IMR-90 (cell line): Measurements from ENCODE around the gene KRTAP5-4. TPM values are rescaled to one million over a fixed set of nuclear protein-coding genes. Genes with fewer than 3 reads are reported as not detected.
A peak's percentile ranks its signal among the peaks of the same experiment; 100 is the strongest.

Source experiments
- ATAC-seq: fragments of 200-7000 bp; cut with Tn5 transposase; 2 replicates; pipeline ENCODE4 v1.9.1; 2020; ENCODE audit warnings: low read depth, mild to moderate bottlenecking, moderate library complexity
- BruUV-seq: library from RNA; stranded (reverse); fragments of 400-500 nt; replicated peaks from 2 replicates; lab custom pipeline; 2021; lab: Mats Ljungman, UMichigan
- CTCF ChIA-PET: fragments of 300-600 bp; formaldehyde crosslinking; extraction: SDS; loops from one replicate; lab custom pipeline; 2021; ENCODE audit warnings: antibody characterized with exemption; lab: Yijun Ruan, JAX
- POLR2A ChIA-PET: fragments of 300-600 bp; sonication (Branson Sonifier 250); formaldehyde crosslinking; loops from one replicate; lab custom pipeline; 2022; ENCODE audit warnings: antibody characterized with exemption; ENCODE audit not compliant: unreplicated experiment; lab: Charles Lee
- DNase-seq: peaks from one replicate; pipeline ENCODE4 v3.0.0; 2013
- H2AFZ ChIP-seq: replicated peaks from 2 replicates; pipeline ENCODE3; 2013; ENCODE audit warnings: low read length, mild to moderate bottlenecking; ENCODE audit not compliant: poor library complexity
- H2AK5ac ChIP-seq: 2 replicates; pipeline ENCODE4 v1.6.1; 2013; ENCODE audit warnings: low read depth, low read length, inconsistent platforms
- H2AK9ac ChIP-seq: replicated peaks from 2 replicates; pipeline ENCODE3; 2013; ENCODE audit warnings: mild to moderate bottlenecking, low read depth, low read length, moderate library complexity; ENCODE audit not compliant: poor library complexity
- H2BK120ac ChIP-seq: 2 replicates; pipeline ENCODE4 v1.6.1; 2013; ENCODE audit warnings: low read depth, low read length, inconsistent platforms
- H2BK15ac ChIP-seq: 3 replicates; pipeline ENCODE4 v1.6.1; 2013; ENCODE audit warnings: low read depth, low read length, inconsistent platforms
- H2BK20ac ChIP-seq: 2 replicates; pipeline ENCODE4 v1.6.1; 2013; ENCODE audit warnings: low read depth, mild to moderate bottlenecking, inconsistent platforms, low read length, moderate library complexity
- H2BK5ac ChIP-seq: 2 replicates; pipeline ENCODE4 v1.6.1; 2013; ENCODE audit warnings: mild to moderate bottlenecking, low read depth, low read length, inconsistent platforms; ENCODE audit not compliant: poor library complexity, severe bottlenecking
- H3K14ac ChIP-seq: replicated peaks from 2 replicates; pipeline ENCODE4 v1.6.1; 2013; ENCODE audit warnings: low read depth, low read length, inconsistent platforms
- H3K18ac ChIP-seq: 2 replicates; pipeline ENCODE4 v1.6.1; 2013; ENCODE audit warnings: low read depth, low read length, control low read depth
- H3K23ac ChIP-seq: 2 replicates; pipeline ENCODE4 v1.6.1; 2013; ENCODE audit warnings: low read depth, low read length, inconsistent platforms
- H3K27ac ChIP-seq: 2 replicates; pipeline ENCODE4 v1.5.1; 2013; ENCODE audit warnings: mild to moderate bottlenecking, control low read depth, low read length; ENCODE audit not compliant: insufficient read depth
- H3K27me3 ChIP-seq: 2 replicates; pipeline ENCODE4 v1.6.1; 2013; ENCODE audit warnings: low read length; ENCODE audit not compliant: control insufficient read depth, insufficient read depth
- H3K36me3 ChIP-seq: 2 replicates; pipeline ENCODE4 v1.6.1; 2013; ENCODE audit warnings: low read length, mixed read lengths; ENCODE audit not compliant: control insufficient read depth, insufficient read depth
- H3K4ac ChIP-seq: 2 replicates; pipeline ENCODE4 v1.6.1; 2013; ENCODE audit warnings: low read depth, low read length, inconsistent platforms
- H3K4me1 ChIP-seq: 2 replicates; pipeline ENCODE4 v1.6.1; 2013; ENCODE audit warnings: low read length, mixed read lengths; ENCODE audit not compliant: control insufficient read depth, insufficient read depth
- H3K4me2 ChIP-seq: 2 replicates; pipeline ENCODE4 v1.6.1; 2013; ENCODE audit warnings: low read depth, mild to moderate bottlenecking, control low read depth, low read length, moderate library complexity
- H3K4me3 ChIP-seq: 2 replicates; pipeline ENCODE4 v1.5.1; 2013; ENCODE audit warnings: low read depth, mild to moderate bottlenecking, control low read depth, low read length, moderate library complexity; ENCODE audit not compliant: insufficient read depth
- H3K56ac ChIP-seq: 2 replicates; pipeline ENCODE4 v1.6.1; 2013; ENCODE audit warnings: low read length, inconsistent platforms; ENCODE audit not compliant: insufficient read depth; ENCODE audit errors: extremely low read depth
- H3K79me1 ChIP-seq, 2 experiments: 2 replicates each; pipeline ENCODE4 v1.6.1; 2013; ENCODE audit warnings: low read length in 2 of 2, inconsistent platforms in 1 of 2, low read depth in 1 of 2
- H3K9ac ChIP-seq: 2 replicates; pipeline ENCODE4 v1.6.1; 2013; ENCODE audit warnings: low read depth, low read length, control low read depth
- H3K9me1 ChIP-seq: 2 replicates; pipeline ENCODE4 v1.6.1; 2013; ENCODE audit warnings: low read length, inconsistent platforms; ENCODE audit not compliant: insufficient read depth
- H3K9me3 ChIP-seq: 2 replicates; pipeline ENCODE4 v1.6.1; 2013; ENCODE audit warnings: low read length; ENCODE audit not compliant: control insufficient read depth, insufficient read depth
- H4K20me1 ChIP-seq: 2 replicates; pipeline ENCODE4 v1.6.1; 2013; ENCODE audit warnings: low read length, inconsistent platforms; ENCODE audit not compliant: insufficient read depth
- H4K5ac ChIP-seq: 2 replicates; pipeline ENCODE4 v1.6.1; 2013; ENCODE audit warnings: mild to moderate bottlenecking, low read depth, low read length, control low read depth
- H4K8ac ChIP-seq, 2 experiments: 2 replicates each; pipeline ENCODE4 v1.6.1; 2013; ENCODE audit warnings: low read depth in 2 of 2, low read length in 2 of 2, control low read depth in 1 of 2, inconsistent platforms in 1 of 2
- H4K91ac ChIP-seq: 2 replicates; pipeline ENCODE4 v1.6.1; 2013; ENCODE audit warnings: low read depth, low read length, inconsistent platforms; ENCODE audit not compliant: insufficient read depth
- BHLHE40 ChIP-seq: fragments of 150-350 bp; IDR thresholded peaks from 2 replicates; pipeline ENCODE4 v1.6.1; 2016; ENCODE audit warnings: mild to moderate bottlenecking, low read depth, low read length
- CHD1 ChIP-seq: IDR thresholded peaks from 2 replicates; pipeline ENCODE4 v1.6.1; 2012; ENCODE audit warnings: low read depth, low read length, improper control_type of control experiment
- FOS ChIP-seq: fragments of 150-350 bp; IDR thresholded peaks from 2 replicates; pipeline ENCODE4 v1.6.1; 2016; ENCODE audit warnings: low read depth, low read length
- MAFK ChIP-seq: IDR thresholded peaks from 2 replicates; pipeline ENCODE4 v1.6.1; 2012; ENCODE audit warnings: low read depth, low read length, improper control_type of control experiment
- MAZ ChIP-seq: IDR thresholded peaks from 2 replicates; pipeline ENCODE4 v1.6.1; 2012; ENCODE audit warnings: low read depth, mild to moderate bottlenecking, low read length, improper control_type of control experiment, moderate library complexity, borderline replicate concordance
- MXI1 ChIP-seq: IDR thresholded peaks from 2 replicates; pipeline ENCODE4 v1.6.1; 2012; ENCODE audit warnings: low read depth, mild to moderate bottlenecking, low read length, moderate library complexity, borderline replicate concordance
- POLR2A ChIP-seq: IDR thresholded peaks from 2 replicates; pipeline ENCODE4 v1.6.1; 2012; ENCODE audit warnings: mild to moderate bottlenecking, low read depth, low read length
- RAD21 ChIP-seq: IDR thresholded peaks from 2 replicates; pipeline ENCODE4 v1.6.1; 2012; ENCODE audit warnings: low read length, improper control_type of control experiment
- RCOR1 ChIP-seq: IDR thresholded peaks from 2 replicates; pipeline ENCODE4 v1.6.1; 2012; ENCODE audit warnings: mild to moderate bottlenecking, low read length, improper control_type of control experiment; ENCODE audit not compliant: insufficient replicate concordance
- RFX5 ChIP-seq: IDR thresholded peaks from 2 replicates; pipeline ENCODE4 v1.8.0; 2012; ENCODE audit warnings: low read depth, mild to moderate bottlenecking, low read length, moderate library complexity
- WGBS, 2 experiments: methylation state at CpG; one replicate each; pipeline versions ENCODE4 v1.1.5 to v1.1.7; 2013; ENCODE audit warnings: missing lambda C conversion rate in 2 of 2; ENCODE audit not compliant: insufficient read length in 1 of 2; ENCODE audit errors: extremely low coverage in 2 of 2; 5-methylcytosine and 5-hydroxymethylcytosine counted together
- dilution Hi-C: fragments of 300-500 bp; cut with HindIII; formaldehyde crosslinking; loops from one replicate; pipeline ENCODE4 v1.14.3; 2018; ENCODE audit warnings: low sequenced_read_pairs; ENCODE audit not compliant: unreplicated experiment
- in situ Hi-C: fragments of 300-500 bp; cut with MboI; formaldehyde crosslinking; loops from 3 replicates; pipeline ENCODE4 v1.14.3; 2019; ENCODE audit warnings: low sequenced_read_pairs, inconsistent platforms, mixed read lengths
- intact Hi-C: fragments of 100-400 bp; cut with micrococcal nuclease; formaldehyde crosslinking; loops from 2 replicates; pipeline ENCODE4 v1.10.0; 2022
- polyA plus RNA-seq, 3 experiments: library from polyadenylated mRNA; depleted of rRNA; stranded (reverse); fragments of >200 nt; gene quantifications; 2 replicates each; pipeline ENCODE4 v1.2.3, GENCODE V29; 2012; ENCODE audit warnings: low replicate concordance in 1 of 3
- total RNA-seq: library from RNA; depleted of rRNA; stranded (reverse); fragments of >200 nt; gene quantifications from 2 replicates; pipeline ENCODE4 v1.2.3, GENCODE V29; 2012
- TF ChIP-seq, protein P1 (sequence below): fragments of 150-350 bp; IDR thresholded peaks from 2 replicates; pipeline ENCODE4 v1.6.1; 2016; ENCODE audit warnings: low read depth, mild to moderate bottlenecking, low read length, moderate library complexity, borderline replicate concordance
- TF ChIP-seq, protein P2 (sequence below): conservative IDR thresholded peaks from 2 replicates; pipeline ENCODE4 v1.5.1; 2012; ENCODE audit warnings: mild to moderate bottlenecking, low read depth, low read length, improper control_type of control experiment

Gene KRTAP5-4
- total and polyA plus RNA-seq, 2 of the 4 experiments (the other 2 are of a cell fraction): not detected

DNA sequence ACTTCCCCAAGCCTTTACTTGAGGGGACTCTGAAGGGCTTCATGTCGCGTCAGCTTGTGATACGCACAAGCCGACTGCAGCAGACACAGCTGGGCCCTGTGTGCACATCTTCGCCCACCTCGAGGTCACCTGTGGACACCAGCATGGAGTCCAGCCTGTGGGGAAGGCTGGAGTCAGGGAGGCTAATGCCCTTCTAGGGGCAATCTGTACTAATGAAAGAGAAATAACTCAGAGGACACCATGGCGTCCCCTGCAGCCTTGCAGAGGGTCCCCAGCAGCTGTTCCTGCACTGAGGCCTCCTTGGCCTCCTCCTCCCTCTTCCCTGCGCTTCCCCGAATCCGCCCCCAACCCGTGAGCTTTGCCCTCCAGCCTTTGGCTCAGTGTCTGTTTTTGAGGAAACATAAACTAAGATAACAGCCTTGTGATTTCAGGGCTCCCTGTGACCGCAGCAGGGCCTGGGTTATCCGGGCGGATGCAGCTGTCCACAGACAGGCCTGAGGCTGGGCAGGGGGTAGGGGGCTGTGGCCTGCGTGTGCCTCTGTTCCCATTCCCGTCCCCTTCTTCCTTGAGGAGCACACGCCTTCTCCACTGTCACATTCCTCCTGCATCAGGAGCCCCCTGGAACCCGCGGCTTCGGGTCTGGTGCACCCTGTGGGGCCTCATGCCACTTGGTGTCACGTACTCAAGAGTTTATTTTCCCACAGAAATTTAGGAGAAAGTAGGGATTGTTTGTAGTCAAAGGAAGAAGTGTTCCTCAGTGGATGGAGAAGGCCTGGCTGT is 32.6 kb upstream of the KRTAP5-4 start:
- no TSS peak for BruUV-seq
- Histone ChIP-seq H3K23ac (no peak overlapping the region), H3K9ac (no peak overlapping the region), H3K4me3 (no peak overlapping the region), H3K4me2 (no peak overlapping the region), H3K9me1 (no peaks in the 10 kb centered on the region), H4K8ac (no peak overlapping the region), H3K36me3 (no peaks in the 10 kb centered on the region), H3K18ac (no peak overlapping the region), H2BK5ac (no peak overlapping the region), H2AK9ac (no peak overlapping the region), H3K79me1 (no peaks in the 10 kb centered on the region), H3K14ac (no peak overlapping the region), H3K56ac (no peak overlapping the region), H2BK20ac (no peak overlapping the region), H4K91ac (no peak overlapping the region), H3K9me3 (no peaks in the 10 kb centered on the region), H3K4me1 (no peaks in the 10 kb centered on the region; the same call in 1 of the 2 replicates), H3K27ac (no peak overlapping the region), H4K5ac (no peak overlapping the region), H2BK15ac (no peak overlapping the region), H4K20me1 (no peaks in the 10 kb centered on the region), H2BK120ac (no peak overlapping the region), H2AK5ac (no peak overlapping the region), H3K27me3 (peaks cover 52% of the 10 kb centered on the region), H2AFZ (no peak overlapping the region), H3K4ac (no peak overlapping the region)
- dilution Hi-C loops: no loop called here
- WGBS, 2 experiments: no CpG with 5 or more reads among the region's 21 CpGs
- intact Hi-C loops: loop anchor here (5.0 kb wide), 1 partner anchor 173 kb away; no protein-coding TSS in a partner anchor
- DNase-seq: no peak
- TF ChIP-seq RCOR1: no peak
- no peak for TF ChIP-seq MAFK
- no peak for TF ChIP-seq MAZ
- no peak for TF ChIP-seq POLR2A
- no peak for TF ChIP-seq MXI1
- TF ChIP-seq CHD1: no peak
- no peak for TF ChIP-seq RFX5
- TF ChIP-seq BHLHE40: no peak
- no peak for TF ChIP-seq RAD21
- TF ChIP-seq, protein P1, sequence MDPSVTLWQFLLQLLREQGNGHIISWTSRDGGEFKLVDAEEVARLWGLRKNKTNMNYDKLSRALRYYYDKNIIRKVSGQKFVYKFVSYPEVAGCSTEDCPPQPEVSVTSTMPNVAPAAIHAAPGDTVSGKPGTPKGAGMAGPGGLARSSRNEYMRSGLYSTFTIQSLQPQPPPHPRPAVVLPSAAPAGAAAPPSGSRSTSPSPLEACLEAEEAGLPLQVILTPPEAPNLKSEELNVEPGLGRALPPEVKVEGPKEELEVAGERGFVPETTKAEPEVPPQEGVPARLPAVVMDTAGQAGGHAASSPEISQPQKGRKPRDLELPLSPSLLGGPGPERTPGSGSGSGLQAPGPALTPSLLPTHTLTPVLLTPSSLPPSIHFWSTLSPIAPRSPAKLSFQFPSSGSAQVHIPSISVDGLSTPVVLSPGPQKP: no peak
- no peak for TF ChIP-seq FOS
- TF ChIP-seq, protein P2, sequence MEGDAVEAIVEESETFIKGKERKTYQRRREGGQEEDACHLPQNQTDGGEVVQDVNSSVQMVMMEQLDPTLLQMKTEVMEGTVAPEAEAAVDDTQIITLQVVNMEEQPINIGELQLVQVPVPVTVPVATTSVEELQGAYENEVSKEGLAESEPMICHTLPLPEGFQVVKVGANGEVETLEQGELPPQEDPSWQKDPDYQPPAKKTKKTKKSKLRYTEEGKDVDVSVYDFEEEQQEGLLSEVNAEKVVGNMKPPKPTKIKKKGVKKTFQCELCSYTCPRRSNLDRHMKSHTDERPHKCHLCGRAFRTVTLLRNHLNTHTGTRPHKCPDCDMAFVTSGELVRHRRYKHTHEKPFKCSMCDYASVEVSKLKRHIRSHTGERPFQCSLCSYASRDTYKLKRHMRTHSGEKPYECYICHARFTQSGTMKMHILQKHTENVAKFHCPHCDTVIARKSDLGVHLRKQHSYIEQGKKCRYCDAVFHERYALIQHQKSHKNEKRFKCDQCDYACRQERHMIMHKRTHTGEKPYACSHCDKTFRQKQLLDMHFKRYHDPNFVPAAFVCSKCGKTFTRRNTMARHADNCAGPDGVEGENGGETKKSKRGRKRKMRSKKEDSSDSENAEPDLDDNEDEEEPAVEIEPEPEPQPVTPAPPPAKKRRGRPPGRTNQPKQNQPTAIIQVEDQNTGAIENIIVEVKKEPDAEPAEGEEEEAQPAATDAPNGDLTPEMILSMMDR: no peak
- in situ Hi-C loops: no loop called here
- ATAC-seq: peak; percentile 27; the same call in 1 of the 2 replicates
- CTCF ChIA-PET: interaction anchor here (0.6 to 3.0 kb wide), 3 partner anchors 39 to 348 kb away, joined by 3 to 16 read pairs (median 3); no protein-coding TSS in a partner anchor
- POLR2A ChIA-PET: no interaction called here
